SK-N-MC (cell line): Measurements from ENCODE around the gene TCIRG1.
"Not testable (repeated sequence)": the region's sequence is repeated elsewhere in the genome, so short reads cannot be mapped to it uniquely, and the experiment has no call there.

Source experiments
- DNase-seq: peaks from one replicate; pipeline ENCODE4 v3.0.0-alpha.2; 2011; ENCODE audit warnings: low read depth, low spot score
- H3K27ac ChIP-seq: fragments of 200-600 bp; sonication (generic); 2 replicates; pipeline ENCODE4 v1.5.1; 2016; ENCODE audit warnings: mixed run types
- H3K36me3 ChIP-seq: fragments of 200-600 bp; sonication (generic); 2 replicates; pipeline ENCODE4 v1.6.1; 2017; ENCODE audit warnings: antibody characterized with exemption, low read length, mixed read lengths; ENCODE audit not compliant: insufficient read depth
- H3K4me3 ChIP-seq: fragments of 200-600 bp; sonication (generic); 2 replicates; pipeline ENCODE4 v1.5.1; 2016
- H3K9ac ChIP-seq: fragments of 200-600 bp; sonication (generic); 2 replicates; pipeline ENCODE4 v1.8.0; 2017; ENCODE audit warnings: mixed run types, mixed read lengths; ENCODE audit not compliant: insufficient read length
- H3K9me3 ChIP-seq: fragments of 200-600 bp; sonication (generic); 2 replicates; pipeline ENCODE4 v1.6.1; 2017; ENCODE audit warnings: low read depth, mild to moderate bottlenecking, antibody characterized with exemption, low read length, moderate library complexity, mixed read lengths
- EZH2 ChIP-seq: fragments of 200-600 bp; sonication (generic); IDR thresholded peaks from one replicate; pipeline ENCODE4 v1.6.1; 2017; ENCODE audit warnings: antibody characterized with exemption
- FOXP2 ChIP-seq: optimal IDR thresholded peaks from 2 replicates; pipeline ENCODE3; 2011; ENCODE audit warnings: mild to moderate bottlenecking, moderate library complexity; ENCODE audit not compliant: insufficient read depth; ENCODE audit errors: extremely low read length, control extremely low read depth
- POLR2AphosphoS5 ChIP-seq: IDR thresholded peaks from 2 replicates; pipeline ENCODE4 v1.6.1; 2012; ENCODE audit warnings: mild to moderate bottlenecking, low read depth, low read length, borderline replicate concordance

The TCIRG1 gene, protein sequence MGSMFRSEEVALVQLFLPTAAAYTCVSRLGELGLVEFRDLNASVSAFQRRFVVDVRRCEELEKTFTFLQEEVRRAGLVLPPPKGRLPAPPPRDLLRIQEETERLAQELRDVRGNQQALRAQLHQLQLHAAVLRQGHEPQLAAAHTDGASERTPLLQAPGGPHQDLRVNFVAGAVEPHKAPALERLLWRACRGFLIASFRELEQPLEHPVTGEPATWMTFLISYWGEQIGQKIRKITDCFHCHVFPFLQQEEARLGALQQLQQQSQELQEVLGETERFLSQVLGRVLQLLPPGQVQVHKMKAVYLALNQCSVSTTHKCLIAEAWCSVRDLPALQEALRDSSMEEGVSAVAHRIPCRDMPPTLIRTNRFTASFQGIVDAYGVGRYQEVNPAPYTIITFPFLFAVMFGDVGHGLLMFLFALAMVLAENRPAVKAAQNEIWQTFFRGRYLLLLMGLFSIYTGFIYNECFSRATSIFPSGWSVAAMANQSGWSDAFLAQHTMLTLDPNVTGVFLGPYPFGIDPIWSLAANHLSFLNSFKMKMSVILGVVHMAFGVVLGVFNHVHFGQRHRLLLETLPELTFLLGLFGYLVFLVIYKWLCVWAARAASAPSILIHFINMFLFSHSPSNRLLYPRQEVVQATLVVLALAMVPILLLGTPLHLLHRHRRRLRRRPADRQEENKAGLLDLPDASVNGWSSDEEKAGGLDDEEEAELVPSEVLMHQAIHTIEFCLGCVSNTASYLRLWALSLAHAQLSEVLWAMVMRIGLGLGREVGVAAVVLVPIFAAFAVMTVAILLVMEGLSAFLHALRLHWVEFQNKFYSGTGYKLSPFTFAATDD

DNA sequence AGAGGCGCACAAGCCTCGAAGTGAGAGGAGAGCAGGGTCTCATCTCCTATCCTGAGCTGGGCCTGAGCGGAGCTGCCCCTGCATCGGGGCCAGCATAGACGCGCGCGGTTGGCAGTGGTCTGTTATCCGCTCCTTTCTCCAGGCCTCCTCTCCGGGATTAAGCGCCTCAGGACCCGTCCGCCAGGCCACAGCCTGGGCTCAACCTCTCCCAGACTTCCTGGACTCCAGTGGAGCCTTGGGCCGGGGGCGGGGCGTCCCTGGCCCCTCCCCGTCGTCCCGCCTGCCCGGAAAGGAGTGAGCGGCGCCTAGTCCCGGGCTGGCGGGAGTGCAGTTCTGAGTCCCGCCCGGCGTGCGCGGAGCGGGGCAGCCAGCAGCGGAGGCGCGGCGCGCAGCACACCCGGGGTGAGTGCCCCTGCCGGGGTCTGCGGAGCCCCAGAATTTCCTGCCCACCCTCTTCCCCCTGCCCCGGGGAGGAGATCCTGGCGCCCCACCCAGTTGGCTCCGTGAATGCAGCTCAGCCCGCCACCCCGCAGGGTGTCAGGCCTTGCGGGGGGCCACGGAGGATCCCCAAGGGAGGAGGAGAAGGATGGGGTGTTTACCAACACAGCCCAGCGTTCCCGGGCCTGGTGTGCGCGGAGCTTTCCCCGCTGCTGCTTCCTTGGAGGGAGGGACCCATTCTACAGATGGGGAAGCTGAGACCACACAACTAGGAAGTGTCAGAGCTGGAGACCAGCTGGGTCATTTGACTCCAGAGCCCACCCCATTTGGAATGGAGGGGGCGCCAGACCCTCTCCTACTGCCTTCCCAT lies at the start of gene TCIRG1:
Gene TCIRG1, plus strand, starts transcription at position 308 of the 808 bp plus-strand sequence. CDS start 2,247 bp downstream, outside the sequence.
- peak within 1 kb of the TSS; percentile 45 for H3K9ac ChIP-seq
- no peak for DNase-seq
- peaks cover 5% of the 10 kb centered on the region; the same call in 1 of the 2 replicates for H3K36me3 ChIP-seq
- peak; percentile 14 for TF ChIP-seq FOXP2
- TF ChIP-seq POLR2AphosphoS5 = peak; percentile 27; the same call in 1 of the 2 replicates
- TF ChIP-seq EZH2 = no peak
- no peaks in the 10 kb centered on the region for H3K9me3 ChIP-seq
- H3K4me3 ChIP-seq = peak within 1 kb of the TSS; percentile 62
- H3K27ac ChIP-seq = peak within 1 kb of the TSS; percentile 36

GRCh38 chr11:67990546-67991346 lies 48.1 kb upstream of the TCIRG1 start:
- not testable (repeated sequence) for DNase-seq, H3K9me3 ChIP-seq, H3K9ac ChIP-seq, H3K36me3 ChIP-seq, H3K27ac ChIP-seq, H3K4me3 ChIP-seq

DNA sequence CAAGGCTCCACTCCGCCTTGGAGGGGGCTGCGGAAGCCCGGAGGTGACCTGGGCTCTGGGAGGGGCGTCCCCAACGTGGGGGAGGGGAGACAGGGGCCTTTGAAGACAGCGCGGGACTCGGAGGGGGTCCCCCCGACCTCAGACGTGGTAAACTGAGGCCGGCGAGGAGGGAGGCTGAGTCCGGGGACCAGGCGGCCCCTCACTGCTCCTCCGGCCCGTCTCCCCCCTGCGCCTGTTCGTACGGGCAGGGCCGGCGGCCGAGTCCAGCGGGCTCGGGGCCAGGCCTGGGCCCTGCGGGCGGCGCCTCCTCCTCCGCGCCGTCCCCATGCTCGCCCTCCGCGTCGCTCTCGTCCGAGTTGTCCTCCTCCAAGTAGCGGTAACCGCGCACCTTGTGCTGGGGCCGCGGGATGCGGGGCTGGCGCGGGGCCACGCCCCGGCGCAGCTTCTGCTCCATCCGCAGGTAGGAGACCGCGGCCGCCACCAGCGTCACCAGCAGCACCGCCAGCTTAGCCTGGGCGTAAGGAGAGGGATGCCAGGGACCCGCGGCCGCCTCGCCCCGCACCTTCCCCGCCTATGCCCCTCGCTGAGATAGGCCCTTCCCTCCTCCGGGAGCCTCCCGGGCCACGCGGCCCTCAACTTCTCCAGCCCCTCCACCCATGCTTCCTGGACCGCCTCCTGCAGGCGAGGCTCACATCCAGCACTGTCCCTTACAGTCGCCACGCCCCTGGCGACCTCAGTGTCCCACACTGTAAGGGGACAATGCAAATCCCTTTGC lies 47.3 kb upstream of the TCIRG1 start:
- not testable (repeated sequence) for H3K4me3 ChIP-seq, H3K9ac ChIP-seq, H3K36me3 ChIP-seq, DNase-seq, H3K9me3 ChIP-seq, H3K27ac ChIP-seq

GRCh38 chr11:67993821-67994220 lies 45.0 kb upstream of the TCIRG1 start:
- DNase-seq, H3K36me3 ChIP-seq, H3K9ac ChIP-seq, H3K4me3 ChIP-seq, H3K9me3 ChIP-seq, H3K27ac ChIP-seq: not testable (repeated sequence)

- not testable (repeated sequence) for H3K9ac ChIP-seq, DNase-seq, H3K9me3 ChIP-seq, H3K36me3 ChIP-seq, H3K27ac ChIP-seq, H3K4me3 ChIP-seq
Measured at GRCh38 chr11:67994387-67994786, 44.4 kb upstream of the TCIRG1 start.

DNA sequence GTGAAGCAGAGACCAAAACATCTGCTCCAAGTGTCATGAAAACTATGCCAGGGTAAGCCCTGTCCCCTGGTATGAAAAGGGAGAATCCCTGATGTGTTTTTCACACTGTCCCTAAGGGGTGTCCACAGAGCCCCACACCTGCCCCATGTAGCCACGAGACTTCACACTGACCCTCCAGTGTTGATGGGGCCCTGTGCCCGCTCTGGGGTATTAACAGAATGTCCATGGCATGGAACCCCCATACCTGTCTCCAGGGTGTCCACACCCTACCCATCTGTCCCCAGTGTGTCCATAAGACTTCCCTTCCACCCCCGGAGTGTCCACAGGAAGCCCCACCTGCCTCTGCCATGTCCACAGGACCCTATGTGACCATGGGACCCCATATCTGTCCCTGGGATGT lies 43.7 kb upstream of the TCIRG1 start:
- DNase-seq, H3K36me3 ChIP-seq, H3K9ac ChIP-seq, H3K4me3 ChIP-seq, H3K27ac ChIP-seq, H3K9me3 ChIP-seq: not testable (repeated sequence)

GRCh38 chr11:67995579-67995978 lies 43.2 kb upstream of the TCIRG1 start:
- H3K36me3 ChIP-seq, H3K27ac ChIP-seq, H3K9me3 ChIP-seq, H3K9ac ChIP-seq, DNase-seq, H3K4me3 ChIP-seq: not testable (repeated sequence)

GRCh38 chr11:67996051-67996450 lies 42.8 kb upstream of the TCIRG1 start:
- H3K9ac ChIP-seq = no peak overlapping the region
- no peak overlapping the region for H3K27ac ChIP-seq
- no peak for DNase-seq
- no peaks in the 10 kb centered on the region for H3K9me3 ChIP-seq
- no peak overlapping the region for H3K4me3 ChIP-seq
- TF ChIP-seq FOXP2 (no peak), POLR2AphosphoS5 (no peak), EZH2 (no peak)
- no peaks in the 10 kb centered on the region for H3K36me3 ChIP-seq
